ENCODE data around the gene GSTM2.

DNA sequence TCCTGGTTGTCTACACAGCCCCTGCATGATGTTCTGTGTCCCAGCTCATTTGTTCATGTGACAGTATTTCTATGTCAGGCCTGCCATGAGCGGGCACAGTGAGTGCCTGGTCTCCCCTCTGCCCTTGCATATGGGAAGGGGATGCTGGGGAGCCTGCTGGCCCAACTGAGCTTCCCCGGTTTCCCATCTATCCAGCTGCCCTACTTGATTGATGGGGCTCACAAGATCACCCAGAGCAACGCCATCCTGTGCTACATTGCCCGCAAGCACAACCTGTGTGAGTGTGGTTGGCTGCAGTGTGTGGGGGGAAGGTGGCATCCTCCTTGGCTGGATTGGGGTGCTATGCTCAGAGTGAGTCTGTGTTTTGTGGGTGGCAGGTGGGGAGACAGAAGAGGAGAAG is 10.5 kb upstream of the GSTM2 start:
- TF ChIP-seq, protein P1, sequence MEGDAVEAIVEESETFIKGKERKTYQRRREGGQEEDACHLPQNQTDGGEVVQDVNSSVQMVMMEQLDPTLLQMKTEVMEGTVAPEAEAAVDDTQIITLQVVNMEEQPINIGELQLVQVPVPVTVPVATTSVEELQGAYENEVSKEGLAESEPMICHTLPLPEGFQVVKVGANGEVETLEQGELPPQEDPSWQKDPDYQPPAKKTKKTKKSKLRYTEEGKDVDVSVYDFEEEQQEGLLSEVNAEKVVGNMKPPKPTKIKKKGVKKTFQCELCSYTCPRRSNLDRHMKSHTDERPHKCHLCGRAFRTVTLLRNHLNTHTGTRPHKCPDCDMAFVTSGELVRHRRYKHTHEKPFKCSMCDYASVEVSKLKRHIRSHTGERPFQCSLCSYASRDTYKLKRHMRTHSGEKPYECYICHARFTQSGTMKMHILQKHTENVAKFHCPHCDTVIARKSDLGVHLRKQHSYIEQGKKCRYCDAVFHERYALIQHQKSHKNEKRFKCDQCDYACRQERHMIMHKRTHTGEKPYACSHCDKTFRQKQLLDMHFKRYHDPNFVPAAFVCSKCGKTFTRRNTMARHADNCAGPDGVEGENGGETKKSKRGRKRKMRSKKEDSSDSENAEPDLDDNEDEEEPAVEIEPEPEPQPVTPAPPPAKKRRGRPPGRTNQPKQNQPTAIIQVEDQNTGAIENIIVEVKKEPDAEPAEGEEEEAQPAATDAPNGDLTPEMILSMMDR (IDR thresholded peaks at IDR 0.05) = no peak
- TF ChIP-seq POLR2A (IDR thresholded peaks at IDR 0.05) = no peak

Measured in testis (tissue), 2 donors.